B cell (primary cell): ENCODE data around the gene CACNG4. TPM values are rescaled to one million over a fixed set of nuclear protein-coding genes. Genes with fewer than 3 reads are reported as not detected.

Experiments used
- ATAC-seq: fragments of 200-7000 bp; cut with Tn5 transposase; one replicate; pipeline ENCODE4 v1.10.0; 2021; ENCODE audit warnings: low read depth, mild to moderate bottlenecking, moderate number of reproducible peaks, moderate library complexity
- CTCF ChIA-PET: fragments of 350-600 bp; sonication (Branson Sonifier 250); formaldehyde crosslinking; loops from one replicate; lab custom pipeline; 2021; ENCODE audit warnings: antibody characterized with exemption, inconsistent platforms; lab: Charles Lee
- POLR2A ChIA-PET: fragments of 350-600 bp; sonication (Branson Sonifier 250); formaldehyde crosslinking; loops from one replicate; lab custom pipeline; 2021; ENCODE audit warnings: antibody characterized with exemption; lab: Charles Lee
- DNase-seq: peaks from one replicate; pipeline ENCODE4 v3.0.0; 2013
- H2AFZ ChIP-seq: 2 replicates; pipeline ENCODE4 v1.6.1; 2012; ENCODE audit warnings: mild to moderate bottlenecking, low read depth, low read length; ENCODE audit not compliant: insufficient read depth, poor library complexity, severe bottlenecking
- H3K27ac ChIP-seq, 2 donors: 1 replicate in 1 of 2; 2 replicates in 1 of 2; pipeline ENCODE4 v1.5.1; 2012 to 2013; ENCODE audit warnings: low read length in 2 of 2, mild to moderate bottlenecking in 2 of 2, moderate library complexity in 1 of 2
- H3K27me3 ChIP-seq, 4 experiments: fragments of 200-600 bp in 1 of 4; sonication (generic) in 1 of 4; replicated peaks in 1 of 4; 1 replicate in 2 of 4; 2 replicates in 2 of 4; pipeline versions ENCODE4 v1.6.1 to v1.7.0; 2013 to 2016; ENCODE audit warnings: low read length in 3 of 4, mild to moderate bottlenecking in 2 of 4, mixed read lengths in 1 of 4, moderate library complexity in 1 of 4; ENCODE audit not compliant: insufficient read depth in 4 of 4, control insufficient read depth in 3 of 4; ENCODE audit errors: control extremely low read depth in 1 of 4
- H3K36me3 ChIP-seq, 2 experiments: replicated peaks in 1 of 2; 1 replicate in 1 of 2; 2 replicates in 1 of 2; pipeline versions ENCODE4 v1.6.1 to v1.7.1; 2013; ENCODE audit warnings: low read length in 1 of 2; ENCODE audit not compliant: insufficient read depth in 2 of 2, control insufficient read depth in 1 of 2; ENCODE audit errors: control extremely low read depth in 1 of 2, extremely low read depth in 1 of 2
- H3K4me1 ChIP-seq, 2 donors: fragments of 200-600 bp in 1 of 2; sonication (generic) in 1 of 2; 1 replicate in 1 of 2; 2 replicates in 1 of 2; pipeline versions ENCODE4 v1.5.1 to v1.6.1; 2013 to 2017; ENCODE audit warnings: low read length in 2 of 2; ENCODE audit not compliant: control insufficient read depth in 2 of 2, insufficient read depth in 2 of 2
- H3K4me2 ChIP-seq: replicated peaks from 2 replicates; pipeline ENCODE3; 2012; ENCODE audit warnings: mild to moderate bottlenecking, low read depth, low read length; ENCODE audit not compliant: poor library complexity, severe bottlenecking
- H3K4me3 ChIP-seq, 5 experiments: fragments of 200-600 bp in 1 of 5; sonication (generic) in 1 of 5; 1 replicate in 3 of 5; 2 replicates in 2 of 5; pipeline versions ENCODE4 v1.5.1 to v1.7.0; 2011 to 2016; ENCODE audit warnings: low read length in 4 of 5, mild to moderate bottlenecking in 4 of 5, low read depth in 2 of 5, control low read depth in 1 of 5, moderate library complexity in 1 of 5; ENCODE audit not compliant: insufficient read depth in 1 of 5; ENCODE audit errors: control extremely low read depth in 1 of 5, extremely low read depth in 1 of 5
- H3K79me2 ChIP-seq: fragments of 200-600 bp; sonication (generic); one replicate; pipeline ENCODE4 v1.6.0; 2016; ENCODE audit warnings: low read length; ENCODE audit not compliant: control insufficient read depth, insufficient read depth
- H3K9ac ChIP-seq: fragments of 200-600 bp; sonication (generic); 2 replicates; pipeline ENCODE4 v1.6.1; 2017; ENCODE audit warnings: mild to moderate bottlenecking, low read length, moderate library complexity
- H3K9me3 ChIP-seq, 3 donors: one replicate each; pipeline versions ENCODE4 v1.6.1 to v1.7.1; 2013; ENCODE audit warnings: low read length in 2 of 3; ENCODE audit not compliant: control insufficient read depth in 2 of 3, insufficient read depth in 1 of 3; ENCODE audit errors: control extremely low read depth in 1 of 3
- H4K20me1 ChIP-seq: 2 replicates; pipeline ENCODE4 v1.6.0; 2012; ENCODE audit warnings: mild to moderate bottlenecking, low read length; ENCODE audit not compliant: insufficient read depth, control insufficient read depth, poor library complexity, severe bottlenecking
- H3K27ac Mint-ChIP-seq: one replicate; pipeline ENCODE4 v1.8.0; 2021; ENCODE audit warnings: mixed read lengths
- H3K27me3 Mint-ChIP-seq: one replicate; pipeline ENCODE4 v1.8.0; 2021; ENCODE audit warnings: mixed read lengths
- H3K4me1 Mint-ChIP-seq: one replicate; pipeline ENCODE4 v1.8.0; 2021; ENCODE audit warnings: mixed read lengths
- H3K4me3 Mint-ChIP-seq: one replicate; pipeline ENCODE4 v1.8.0; 2021; ENCODE audit warnings: mixed read lengths
- H3K9me3 Mint-ChIP-seq: one replicate; pipeline ENCODE4 v1.8.0; 2022; ENCODE audit warnings: mixed read lengths; ENCODE audit not compliant: insufficient read depth
- CTCF ChIP-seq: fragments of 200-600 bp; IDR thresholded peaks from one replicate; pipeline ENCODE4 v1.8.0; 2022; ENCODE audit warnings: antibody characterized with exemption, mild to moderate bottlenecking
- EZH2 ChIP-seq: IDR thresholded peaks from 2 replicates; pipeline ENCODE4 v1.6.1; 2012; ENCODE audit warnings: borderline replicate concordance, low read depth, mild to moderate bottlenecking, moderate library complexity, low read length; ENCODE audit not compliant: insufficient read depth, poor library complexity, severe bottlenecking
- WGBS: methylation state at CpG from one replicate; pipeline ENCODE4 v1.1.5; 2013; ENCODE audit warnings: missing lambda C conversion rate; ENCODE audit not compliant: insufficient coverage; 5-methylcytosine and 5-hydroxymethylcytosine counted together
- intact Hi-C: fragments of 100-400 bp; cut with micrococcal nuclease; formaldehyde crosslinking; loops from one replicate; pipeline ENCODE4 v1.10.0; 2022
- polyA plus RNA-seq: library from polyadenylated mRNA; depleted of rRNA; stranded (reverse); fragments of >200 nt; gene quantifications from 2 replicates; pipeline ENCODE4 v1.2.3, GENCODE V29; 2012
- total RNA-seq, 2 donors: library from RNA; stranded (reverse); fragments of 120-200 nt in 1 of 2; gene quantifications; 1 replicate in 1 of 2; 2 replicates in 1 of 2; pipeline versions ENCODE4 v1.2.3 to v1.2.4, GENCODE V29; 2013 to 2022

Gene CACNG4
- total and polyA plus RNA-seq, 2 donors (not counting 1 experiment from before 2014, with no cell fraction given): not detected

DNA sequence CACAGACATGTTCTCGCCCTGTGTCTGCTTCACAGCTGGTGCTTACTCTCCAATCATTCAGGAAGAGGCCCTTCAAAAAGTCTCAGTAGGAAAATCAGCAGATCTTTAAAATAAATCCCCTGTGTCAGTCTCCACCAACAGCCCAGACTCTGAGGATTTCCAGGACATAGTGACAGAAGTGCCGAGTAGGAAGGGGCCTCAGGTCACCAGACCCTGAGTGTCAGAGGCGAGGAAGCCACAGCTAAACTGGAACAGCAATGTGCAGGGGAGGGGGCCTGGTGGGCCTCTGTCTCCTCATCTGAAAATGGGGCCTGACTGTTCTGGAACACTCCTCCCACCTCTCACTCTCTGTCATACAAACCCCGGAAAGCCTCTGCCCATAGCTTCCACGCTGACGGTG is 6.3 kb downstream of the CACNG4 start:
- no peak overlapping the region for H3K27ac Mint-ChIP-seq
- no peaks in the 10 kb centered on the region for H3K79me2 ChIP-seq
- no peak overlapping the region for H3K27ac ChIP-seq
- H3K9me3 Mint-ChIP-seq: no peaks in the 10 kb centered on the region
- WGBS: 100% methylated on average over 2 of the region's 6 CpGs
- H3K4me3 Mint-ChIP-seq: no peak overlapping the region
- H3K27me3 ChIP-seq: peaks cover 0 to 20% (median 7%) of the 10 kb centered on the region in 4 experiments
- H3K36me3 ChIP-seq: no peaks in the 10 kb centered on the region
- H3K4me2 ChIP-seq: no peak overlapping the region
- peaks cover 52% of the 10 kb centered on the region for H3K27me3 Mint-ChIP-seq
- peaks cover 4% of the 10 kb centered on the region in 2 donors for H3K4me1 ChIP-seq
- H3K4me1 Mint-ChIP-seq: peaks cover 10% of the 10 kb centered on the region
- intact Hi-C loops: no loop called here
- H3K9me3 ChIP-seq: peaks cover 0 to 3% (median 0%) of the 10 kb centered on the region in 3 donors
- no peak for ATAC-seq
- CTCF ChIA-PET: no interaction called here
- DNase-seq: no peak
- no peak for TF ChIP-seq CTCF
- no peak for TF ChIP-seq EZH2
- POLR2A ChIA-PET: no interaction called here
- H4K20me1 ChIP-seq: no peaks in the 10 kb centered on the region
- H3K4me3 ChIP-seq: no peak overlapping the region
- H2AFZ ChIP-seq: no peak overlapping the region
- H3K9ac ChIP-seq: no peak overlapping the region

DNA sequence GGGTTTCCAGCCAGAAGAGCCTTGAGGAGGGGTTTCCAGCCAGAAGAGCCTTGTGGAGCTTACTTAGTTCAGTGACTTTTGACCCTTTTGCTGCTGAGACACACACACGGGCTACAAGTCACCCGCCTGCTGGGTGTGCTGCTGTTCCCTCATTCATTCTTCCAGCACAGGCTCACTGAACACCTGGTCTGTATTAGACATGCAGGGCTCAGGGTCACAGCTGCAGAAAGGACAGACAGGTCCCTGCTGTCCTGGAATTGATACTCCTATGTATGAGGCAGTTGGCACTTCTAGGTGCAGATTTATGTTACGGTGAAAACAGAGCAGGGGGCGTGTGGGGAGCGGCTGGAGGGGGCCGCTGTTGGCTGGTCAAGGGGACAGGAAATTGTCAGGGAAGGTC is 6.8 kb downstream of the CACNG4 start:
- Histone ChIP-seq H3K27me3 (peaks cover 0 to 15% (median 6%) of the 10 kb centered on the region in 4 experiments), H4K20me1 (no peaks in the 10 kb centered on the region), H3K36me3 (no peaks in the 10 kb centered on the region), H3K9ac (no peak overlapping the region), H3K4me2 (no peak overlapping the region), H3K9me3 (peaks cover 0 to 3% (median 0%) of the 10 kb centered on the region in 3 donors), H3K4me3 (no peak overlapping the region), H3K27ac (no peak overlapping the region), H3K4me1 (no peaks in the 10 kb centered on the region), H3K79me2 (no peaks in the 10 kb centered on the region), H2AFZ (no peak overlapping the region)
- no peak overlapping the region for H3K27ac Mint-ChIP-seq
- H3K4me1 Mint-ChIP-seq: peaks cover 7% of the 10 kb centered on the region
- TF ChIP-seq CTCF (no peak), EZH2 (no peak)
- no peaks in the 10 kb centered on the region for H3K9me3 Mint-ChIP-seq
- WGBS: 95% methylated on average over 6 of the region's 6 CpGs
- intact Hi-C loops: no loop called here
- ATAC-seq: no peak
- no peak overlapping the region for H3K4me3 Mint-ChIP-seq
- H3K27me3 Mint-ChIP-seq: peaks cover 51% of the 10 kb centered on the region
- no peak for DNase-seq
- ChIA-PET POLR2A (no interaction called here), CTCF (no interaction called here)
